WTC11 (cell line): ENCODE results near the gene SLC39A3. TPM values are rescaled to one million over a fixed set of nuclear protein-coding genes. Genes with fewer than 3 reads are reported as not detected.

ENCODE experiments used
- ATAC-seq: fragments of 200-7000 bp; cut with Tn5 transposase; 2 replicates; pipeline ENCODE4 v1.10.0; 2021; ENCODE audit warnings: mild to moderate bottlenecking, moderate library complexity
- CTCF ChIA-PET: fragments of 300-600 bp; sonication (Branson Sonifier 250); formaldehyde crosslinking; loops from one replicate; lab custom pipeline; 2021; ENCODE audit warnings: antibody characterized with exemption; lab: Charles Lee
- POLR2A ChIA-PET: fragments of 350-600 bp; sonication (Branson Sonifier 250); formaldehyde crosslinking; loops from one replicate; lab custom pipeline; 2021; ENCODE audit warnings: antibody characterized with exemption; lab: Charles Lee
- DNase-seq: peaks from one replicate; pipeline ENCODE4 v3.0.0; 2021; ENCODE audit warnings: low spot score
- H3K27ac Mint-ChIP-seq: 2 replicates; pipeline ENCODE4 v1.8.0; 2021; ENCODE audit warnings: mixed read lengths
- H3K27me3 Mint-ChIP-seq: 2 replicates; pipeline ENCODE4 v1.8.0; 2021; ENCODE audit warnings: low read depth, mild to moderate bottlenecking, moderate library complexity, mixed read lengths
- H3K36me3 Mint-ChIP-seq: 2 replicates; pipeline ENCODE4 v1.8.0; 2021; ENCODE audit warnings: mixed read lengths
- H3K4me1 Mint-ChIP-seq: 2 replicates; pipeline ENCODE4 v1.8.0; 2022; ENCODE audit warnings: mixed read lengths
- H3K4me3 Mint-ChIP-seq: 2 replicates; pipeline ENCODE4 v1.8.0; 2021; ENCODE audit warnings: mild to moderate bottlenecking, moderate library complexity, mixed read lengths
- H3K9me3 Mint-ChIP-seq: 2 replicates; pipeline ENCODE4 v1.8.0; 2021; ENCODE audit warnings: mixed read lengths
- ATF1 ChIP-seq: sonication (generic); formaldehyde crosslinking; IDR thresholded peaks from 2 replicates; pipeline ENCODE4 v1.8.1; 2023; ENCODE audit warnings: mild to moderate bottlenecking, moderate library complexity, missing genetic modification reagents
- CREB1 ChIP-seq: sonication (generic); formaldehyde crosslinking; IDR thresholded peaks from 2 replicates; pipeline ENCODE4 v1.8.0; 2023; ENCODE audit warnings: mild to moderate bottlenecking, missing genetic modification reagents
- ELF4 ChIP-seq: sonication (generic); formaldehyde crosslinking; IDR thresholded peaks from 2 replicates; pipeline ENCODE4 v1.8.1; 2022; ENCODE audit warnings: low read depth, mild to moderate bottlenecking, moderate library complexity, missing genetic modification reagents
- FOXJ3 ChIP-seq: sonication (generic); formaldehyde crosslinking; IDR thresholded peaks from 2 replicates; pipeline ENCODE4 v1.9.0; 2021; ENCODE audit warnings: missing genetic modification reagents, mild to moderate bottlenecking, borderline replicate concordance
- FOXP1 ChIP-seq: sonication (generic); formaldehyde crosslinking; IDR thresholded peaks from 2 replicates; pipeline ENCODE4 v1.8.0; 2022; ENCODE audit warnings: missing genetic modification reagents, mild to moderate bottlenecking, moderate library complexity, borderline replicate concordance
- FOXP4 ChIP-seq: sonication (generic); formaldehyde crosslinking; IDR thresholded peaks from 2 replicates; pipeline ENCODE4 v1.8.0; 2022; ENCODE audit warnings: mild to moderate bottlenecking, missing genetic modification reagents
- GTF2I ChIP-seq: fragments of 250-450 bp; sonication (Bioruptor Pico); conservative IDR thresholded peaks from 2 replicates; pipeline ENCODE4 v1.4.0; 2021; ENCODE audit warnings: mild to moderate bottlenecking
- HMGXB4 ChIP-seq: sonication (generic); formaldehyde crosslinking; IDR thresholded peaks from 2 replicates; pipeline ENCODE4 v1.8.1; 2023; ENCODE audit warnings: mild to moderate bottlenecking, moderate library complexity, missing genetic modification reagents
- MAX ChIP-seq: sonication (generic); formaldehyde crosslinking; IDR thresholded peaks from 2 replicates; pipeline ENCODE4 v1.8.0; 2022; ENCODE audit warnings: mild to moderate bottlenecking, missing genetic modification reagents
- MYBL2 ChIP-seq: sonication (generic); formaldehyde crosslinking; IDR thresholded peaks from 2 replicates; pipeline ENCODE4 v1.8.1; 2023; ENCODE audit warnings: mild to moderate bottlenecking, moderate library complexity, missing genetic modification reagents
- NFE2L1 ChIP-seq: sonication (generic); formaldehyde crosslinking; IDR thresholded peaks from 2 replicates; pipeline ENCODE4 v1.8.1; 2023; ENCODE audit warnings: missing genetic modification reagents
- RELA ChIP-seq: sonication (generic); formaldehyde crosslinking; IDR thresholded peaks from 2 replicates; pipeline ENCODE4 v1.8.1; 2022; ENCODE audit warnings: missing genetic modification reagents, mild to moderate bottlenecking, borderline replicate concordance
- TP53 ChIP-seq: sonication (generic); formaldehyde crosslinking; IDR thresholded peaks from 2 replicates; pipeline ENCODE4 v1.8.1; 2023; ENCODE audit warnings: mild to moderate bottlenecking, missing genetic modification reagents
- USF1 ChIP-seq: sonication (generic); formaldehyde crosslinking; IDR thresholded peaks from 2 replicates; pipeline ENCODE4 v1.8.0; 2022; ENCODE audit warnings: mild to moderate bottlenecking, missing genetic modification reagents
- ZNF263 ChIP-seq: sonication (generic); formaldehyde crosslinking; IDR thresholded peaks from 2 replicates; pipeline ENCODE4 v1.8.1; 2022; ENCODE audit warnings: low read depth, mild to moderate bottlenecking, moderate library complexity, missing genetic modification reagents
- ZNF317 ChIP-seq: sonication (generic); formaldehyde crosslinking; IDR thresholded peaks from 2 replicates; pipeline ENCODE4 v1.8.1; 2023; ENCODE audit warnings: low read depth, mild to moderate bottlenecking, moderate library complexity, missing genetic modification reagents, borderline replicate concordance
- ZNF532 ChIP-seq: fragments of 250-450 bp; sonication (Bioruptor Pico); IDR thresholded peaks from 2 replicates; pipeline ENCODE4 v1.9.0; 2021; ENCODE audit warnings: mild to moderate bottlenecking, borderline replicate concordance
- total RNA-seq: library from RNA; stranded (reverse); gene quantifications from 3 replicates; pipeline ENCODE4 v1.2.3, GENCODE V29; 2021

The SLC39A3 gene
- total RNA-seq, 1 experiment from 2014 or later, result 38.0 TPM

- Mint-ChIP-seq H3K27me3 (no peaks in the 10 kb centered on the region), H3K27ac (peak overlapping the region; percentile 41; the same call in 1 of the 2 replicates), H3K36me3 (no peaks in the 10 kb centered on the region), H3K9me3 (no peaks in the 10 kb centered on the region), H3K4me3 (no peak overlapping the region), H3K4me1 (peaks cover 12% of the 10 kb centered on the region)
- TF ChIP-seq USF1 (CRISPR knock-in tag) (no peak), MYBL2 (CRISPR knock-in tag) (no peak), FOXP4 (CRISPR knock-in tag) (no peak), GTF2I (CRISPR knock-in tag) (no peak), FOXJ3 (no peak), CREB1 (CRISPR knock-in tag) (no peak), ATF1 (CRISPR knock-in tag) (no peak), HMGXB4 (CRISPR knock-in tag) (no peak), TP53 (CRISPR knock-in tag) (no peak), ZNF532 (CRISPR knock-in tag) (no peak), ZNF317 (CRISPR knock-in tag) (no peak), MAX (no peak), NFE2L1 (no peak), ELF4 (CRISPR knock-in tag) (no peak), ZNF263 (no peak), RELA (CRISPR knock-in tag) (no peak), FOXP1 (CRISPR knock-in tag) (no peak)
- no peak for ATAC-seq
- ChIA-PET CTCF (no interaction called here), POLR2A (no interaction called here)
- no peak for DNase-seq
These were observed 38.3 kb upstream of the SLC39A3 start for GRCh38 chr19:2777952-2778683.
